ENCODE measurements around the gene DENND1A.

DNA sequence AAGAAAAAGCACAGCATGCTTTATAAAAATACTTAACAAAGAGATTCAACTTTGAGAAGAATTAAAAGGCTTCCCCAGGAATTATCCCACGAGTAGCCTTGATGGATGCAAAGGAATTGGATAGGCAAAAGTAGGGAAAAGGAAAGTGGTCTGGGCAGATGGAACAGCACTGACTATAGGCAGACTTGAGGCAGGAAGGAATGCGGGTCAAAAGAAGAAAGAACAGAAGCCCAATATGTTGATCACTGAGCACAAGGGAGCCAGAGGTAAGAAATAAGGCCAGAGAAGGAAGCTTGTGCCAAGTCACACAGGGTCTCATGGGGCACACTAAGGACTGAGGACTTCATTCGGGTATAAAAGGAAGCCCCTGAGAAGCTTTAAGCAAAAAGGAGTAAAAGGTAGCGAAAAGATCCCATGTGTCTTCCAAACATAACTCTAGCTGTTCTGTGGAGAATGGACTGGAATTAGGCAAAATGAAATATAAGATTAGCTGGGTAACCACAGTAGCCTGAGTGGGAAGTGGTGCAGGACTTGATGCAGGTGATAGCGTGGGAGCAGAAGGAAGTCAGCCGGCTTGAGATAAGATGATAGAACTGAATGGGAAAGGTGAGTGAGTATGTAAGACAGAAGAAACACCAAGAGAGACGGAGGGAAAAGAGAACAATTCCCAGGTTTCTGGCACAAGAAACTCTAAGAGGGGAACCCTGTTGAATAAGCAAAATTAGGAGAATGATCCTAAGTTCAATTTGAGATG is 106.6 kb downstream of the DENND1A start:
- no peak for TF ChIP-seq THAP11 (CRISPR knock-in tag; IDR thresholded peaks at IDR 0.05)
- TF ChIP-seq EP300 (IDR thresholded peaks at IDR 0.05; ENCODE audit: low read depth in 2 of 2, low read length in 2 of 2), result no peak
- TF ChIP-seq EP300 (CRISPR knock-in tag; IDR thresholded peaks at IDR 0.05; ENCODE audit: borderline replicate concordance), result no peak
- no peak for TF ChIP-seq PLRG1 (conservative IDR thresholded peaks at IDR 0.05)
